NCI-H146 treated with DMSO at 0.1 percent for 48 hours (cell line): Measurements from ENCODE around the gene ARHGAP9.
A peak's percentile ranks its signal among the peaks of the same experiment; 100 is the strongest.
"Not testable (repeated sequence)": the region's sequence is repeated elsewhere in the genome, so short reads cannot be mapped to it uniquely, and the experiment has no call there.

Source experiments
- DNase-seq: peaks from one replicate; lab custom pipeline; 2025; ENCODE audit not compliant: unreplicated experiment; lab: John Stamatoyannopoulos, UW

The ARHGAP9 gene

GRCh38 chr12:57495051-57495701 lies 15.5 kb upstream of the ARHGAP9 start:
- not testable (repeated sequence) for DNase-seq

- DNase-seq = no peak
Measured at GRCh38 chr12:57491393-57492280, 12.0 kb upstream of the ARHGAP9 start.

GRCh38 chr12:57490126-57490525 lies 10.5 kb upstream of the ARHGAP9 start:
- no peak for DNase-seq

GRCh38 chr12:57489157-57489641 lies 9.5 kb upstream of the ARHGAP9 start:
- DNase-seq = no peak

- no peak for DNase-seq
Measured at GRCh38 chr12:57488402-57489156, 8.9 kb upstream of the ARHGAP9 start.

- peak; percentile 95 for DNase-seq
Measured at GRCh38 chr12:57487597-57488401, 8.1 kb upstream of the ARHGAP9 start, which contains the start of gene MARS1. MARS1 (plus strand) TSS chr12:57488068; CDS start chr12:57488091, 23 bp downstream.

GRCh38 chr12:57487055-57487596 lies 7.5 kb upstream of the ARHGAP9 start:
- DNase-seq = no peak

- no peak for DNase-seq
Measured at GRCh38 chr12:57485695-57486094, 6.0 kb upstream of the ARHGAP9 start.

GRCh38 chr12:57483466-57483865 lies 3.8 kb upstream of the ARHGAP9 start:
- no peak for DNase-seq

GRCh38 chr12:57481671-57482070 lies 2.0 kb upstream of the ARHGAP9 start:
- no peak for DNase-seq

- DNase-seq = no peak
Measured at GRCh38 chr12:57479043-57479375, 657 bp downstream of the ARHGAP9 start.

- no peak for DNase-seq
Measured at GRCh38 chr12:57477710-57478681, 1.7 kb downstream of the ARHGAP9 start.

- no peak for DNase-seq
Measured at GRCh38 chr12:57476993-57477709, 2.5 kb downstream of the ARHGAP9 start.

GRCh38 chr12:57476162-57476992 lies 3.3 kb downstream of the ARHGAP9 start:
- no peak for DNase-seq

- peak; percentile 25 for DNase-seq
Measured at GRCh38 chr12:57475271-57476161, 4.2 kb downstream of the ARHGAP9 start.

- no peak for DNase-seq
Measured at GRCh38 chr12:57474862-57475261, 4.8 kb downstream of the ARHGAP9 start.

- DNase-seq = no peak
Measured at GRCh38 chr12:57474430-57474829, 5.2 kb downstream of the ARHGAP9 start.
